HepG2 (cell line): ENCODE measurements around the gene GDPD5. TPM values are rescaled to one million over a fixed set of nuclear protein-coding genes. Genes with fewer than 3 reads are reported as not detected.

Experiments used
- BRD4 ChIP-seq: sonication (generic); formaldehyde crosslinking; IDR thresholded peaks from 2 replicates; pipeline ENCODE4 v1.4.0; 2020; ENCODE audit warnings: missing genetic modification reagents
- CREB1 ChIP-seq, 2 experiments: fragments of 450-650 bp in 1 of 2; IDR thresholded peaks; 2 replicates each; pipeline ENCODE4 v1.6.1; 2016 to 2017; ENCODE audit warnings: control low read depth in 1 of 2, mild to moderate bottlenecking in 1 of 2, missing compliant biosample characterization in 1 of 2, missing genetic modification characterization in 1 of 2
- CTCF ChIP-seq: sonication (generic); formaldehyde crosslinking; IDR thresholded peaks from 2 replicates; pipeline ENCODE4 v1.5.0; 2020; ENCODE audit warnings: mild to moderate bottlenecking, missing genetic modification reagents, moderate library complexity
- GTF3A ChIP-seq: sonication (generic); formaldehyde crosslinking; conservative IDR thresholded peaks from 2 replicates; pipeline ENCODE4 v1.4.0; 2020; ENCODE audit warnings: mild to moderate bottlenecking, missing genetic modification reagents
- HNF4A ChIP-seq: sonication (generic); formaldehyde crosslinking; IDR thresholded peaks from 2 replicates; pipeline ENCODE4 v1.4.0; 2020; ENCODE audit warnings: missing genetic modification reagents
- HNRNPLL ChIP-seq: fragments of 200-400 bp; formaldehyde crosslinking; IDR thresholded peaks from 2 replicates; pipeline ENCODE4 v1.6.1; 2017; ENCODE audit warnings: mild to moderate bottlenecking, low read depth, low read length; ENCODE audit not compliant: poor library complexity, severe bottlenecking
- HOXA7 ChIP-seq: sonication (generic); formaldehyde crosslinking; IDR thresholded peaks from 2 replicates; pipeline ENCODE4 v1.8.1; 2022; ENCODE audit warnings: mild to moderate bottlenecking, missing genetic modification reagents, moderate library complexity
- JARID2 ChIP-seq: sonication (generic); formaldehyde crosslinking; IDR thresholded peaks from 2 replicates; pipeline ENCODE4 v1.8.1; 2023; ENCODE audit warnings: missing genetic modification reagents, inconsistent platforms; ENCODE audit not compliant: insufficient replicate concordance
- JUND ChIP-seq: sonication (generic); formaldehyde crosslinking; IDR thresholded peaks from 2 replicates; pipeline ENCODE4 v1.8.0; 2022; ENCODE audit warnings: mild to moderate bottlenecking, missing genetic modification reagents
- KDM5B ChIP-seq: sonication (generic); formaldehyde crosslinking; IDR thresholded peaks from 2 replicates; pipeline ENCODE4 v1.4.0; 2020; ENCODE audit warnings: missing genetic modification reagents, mild to moderate bottlenecking, borderline replicate concordance
- KMT2B ChIP-seq: IDR thresholded peaks from 2 replicates; pipeline ENCODE4 v1.6.1; 2016; ENCODE audit warnings: missing genetic modification reagents, missing compliant biosample characterization
- NR1H2 ChIP-seq: sonication (generic); formaldehyde crosslinking; IDR thresholded peaks from 2 replicates; pipeline ENCODE4 v1.8.1; 2022; ENCODE audit warnings: low read depth, missing genetic modification reagents, borderline replicate concordance
- NRL ChIP-seq: sonication (generic); formaldehyde crosslinking; IDR thresholded peaks from 2 replicates; pipeline ENCODE4 v1.5.0; 2020; ENCODE audit warnings: missing genetic modification reagents, mild to moderate bottlenecking, moderate library complexity, borderline replicate concordance
- RAD21 ChIP-seq: fragments of 450-650 bp; formaldehyde crosslinking; IDR thresholded peaks from 2 replicates; pipeline ENCODE4 v1.5.0; 2020; ENCODE audit warnings: mild to moderate bottlenecking
- ZBTB4 ChIP-seq: sonication (generic); formaldehyde crosslinking; IDR thresholded peaks from 2 replicates; pipeline ENCODE4 v1.4.0; 2020; ENCODE audit warnings: missing genetic modification reagents, mild to moderate bottlenecking, borderline replicate concordance
- ZNF367 ChIP-seq: sonication (generic); formaldehyde crosslinking; IDR thresholded peaks from 2 replicates; pipeline ENCODE4 v1.4.0; 2020; ENCODE audit warnings: missing genetic modification reagents, borderline replicate concordance
- ZNF550 ChIP-seq: sonication (generic); formaldehyde crosslinking; IDR thresholded peaks from 2 replicates; pipeline ENCODE4 v1.4.0; 2020; ENCODE audit warnings: mild to moderate bottlenecking, missing genetic modification reagents, borderline replicate concordance
- ZNF746 ChIP-seq: sonication (generic); formaldehyde crosslinking; IDR thresholded peaks from 2 replicates; pipeline ENCODE4 v1.8.0; 2022; ENCODE audit warnings: mild to moderate bottlenecking, missing genetic modification reagents
- polyA plus RNA-seq, 8 experiments: library from polyadenylated mRNA; depleted of rRNA in 3 of 8; stranded (reverse) in 7 of 8; unstranded in 1 of 8; fragments of >200 nt; fragmentation: Illumina TruSeq in 4 of 8; extraction: Trizol in 4 of 8; gene quantifications; 2 replicates each; pipeline versions ENCODE4 v1.2.1 to v1.2.3, GENCODE V29; 2011 to 2016; ENCODE audit warnings: low read depth in 4 of 8, missing spikeins in 1 of 8, mixed read lengths in 1 of 8; ENCODE audit not compliant: insufficient read depth in 1 of 8
- total RNA-seq, 5 experiments: library from RNA; depleted of rRNA; stranded (reverse); fragments of >200 nt; fragmentation: Illumina TruSeq; extraction: Trizol; gene quantifications; 2 replicates each; pipeline ENCODE4 v1.2.3, GENCODE V29; 2016; ENCODE audit warnings: low read depth in 1 of 5

Gene GDPD5
- total and polyA plus RNA-seq, 2 of the 13 experiments (the other 11 are each of a cell fraction or from before 2014, with no cell fraction given), result 55.0 to 67.5 TPM

- TF ChIP-seq CTCF (CRISPR knock-in tag), result peak; percentile 66
- TF ChIP-seq ZNF367 (CRISPR knock-in tag), result no peak
- no peak for TF ChIP-seq ZNF550 (CRISPR knock-in tag)
- no peak for TF ChIP-seq BRD4 (CRISPR knock-in tag)
- no peak for TF ChIP-seq GTF3A (CRISPR knock-in tag)
- no peak for TF ChIP-seq KMT2B (CRISPR knock-in tag)
- no peak for TF ChIP-seq KDM5B (CRISPR knock-in tag)
- no peak for TF ChIP-seq NRL (CRISPR knock-in tag)
- TF ChIP-seq HOXA7 (CRISPR knock-in tag), result no peak
- no peak for TF ChIP-seq ZBTB4
- no peak for TF ChIP-seq JUND (CRISPR knock-in tag)
- no peak for TF ChIP-seq HNRNPLL
- TF ChIP-seq JARID2, result no peak
- no peak for TF ChIP-seq NR1H2 (CRISPR knock-in tag)
- 0 out of 2 replicates have a peak, but pooled peaks have one; percentile 25 for TF ChIP-seq RAD21
- no peak for TF ChIP-seq CREB1 (IDR thresholded peaks at IDR 0.05)
- no peak for TF ChIP-seq CREB1 (CRISPR knock-in tag; IDR thresholded peaks at IDR 0.05)
- no peak for TF ChIP-seq HNF4A (CRISPR knock-in tag)
- TF ChIP-seq ZNF746 (CRISPR knock-in tag), result no peak
Measured at GRCh38 chr11:75425422-75425821, 100.3 kb downstream of the GDPD5 start (continued).
